ENCODE data around the gene CRADD.

Gene CRADD

DNA sequence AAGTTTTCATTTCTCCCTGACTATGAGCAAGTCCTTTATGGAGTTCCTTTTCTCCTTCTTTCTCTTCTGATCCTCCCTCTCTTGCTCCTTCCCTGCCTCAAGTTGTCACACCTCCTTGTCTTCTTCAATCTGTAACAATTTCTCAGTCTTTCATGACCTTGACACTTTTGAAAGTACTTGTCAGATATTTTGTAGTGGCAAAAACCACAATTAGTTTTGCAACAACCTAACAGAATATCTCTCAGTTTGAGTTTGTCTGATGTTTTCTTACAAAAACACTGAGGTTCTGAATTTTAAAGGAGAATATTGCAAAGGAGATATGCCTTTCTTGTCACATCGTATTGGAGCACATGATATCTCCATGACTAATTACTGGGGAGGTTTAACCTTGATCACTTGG, 4.1 kb upstream of the CRADD start:
- no peak for DNase-seq

DNA sequence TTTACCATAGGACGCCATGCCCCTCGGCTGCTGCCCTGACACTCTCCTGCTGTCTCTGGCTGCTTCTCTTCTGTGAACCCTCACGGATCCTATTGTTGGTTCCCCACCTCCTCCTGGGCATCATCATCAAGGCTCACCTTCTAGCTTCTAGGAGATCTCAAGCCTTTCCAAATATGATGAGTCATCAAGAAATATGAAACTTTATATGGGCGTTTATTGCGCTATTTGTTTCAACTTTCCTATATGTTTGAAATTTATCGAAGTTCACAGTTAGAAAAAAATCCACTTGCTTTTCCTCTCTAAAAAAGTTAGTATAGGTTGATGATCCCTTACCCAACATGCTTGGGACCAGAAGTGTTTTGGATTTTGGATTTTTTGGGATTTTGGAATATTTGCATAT, 2.8 kb upstream of the CRADD start:
- DNase-seq = no peak

DNA sequence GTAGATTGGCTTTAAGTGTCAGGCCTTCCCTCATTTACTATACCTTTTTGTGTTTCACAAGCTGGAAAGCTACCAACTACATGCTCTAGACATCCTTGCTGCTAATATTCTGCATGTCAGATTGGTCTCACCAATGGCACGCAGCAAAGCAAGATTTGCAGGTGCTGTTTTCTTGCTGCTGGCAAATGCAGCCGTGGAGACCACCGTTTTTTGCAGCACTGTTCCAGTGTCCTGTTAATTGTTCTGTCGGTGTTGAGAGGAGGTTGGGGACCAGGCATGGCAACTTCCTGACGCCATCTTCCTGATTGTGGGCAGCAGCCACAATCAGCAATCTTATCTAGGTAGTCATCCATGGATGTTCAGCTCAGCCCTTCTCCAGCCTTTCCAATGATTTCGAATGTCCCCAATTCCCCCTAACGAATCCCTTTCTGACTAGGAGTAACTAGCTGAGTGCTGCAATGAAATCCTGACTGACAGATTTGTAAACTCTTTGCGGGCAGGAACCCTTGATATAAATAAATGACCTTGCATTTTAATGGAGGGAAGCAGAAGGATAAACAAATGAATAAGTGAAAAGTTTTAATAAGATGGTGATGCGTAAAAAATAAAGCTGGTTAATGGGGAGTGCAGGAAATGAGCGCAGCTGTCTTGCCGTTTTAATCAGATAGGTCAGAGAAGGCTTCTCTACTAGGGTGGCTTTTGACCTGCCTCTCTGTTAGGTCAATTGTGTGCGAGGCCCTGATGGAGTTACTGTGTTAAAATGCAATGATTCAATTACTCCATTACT, 574 bp upstream of the CRADD start:
- no peak for DNase-seq

DNA sequence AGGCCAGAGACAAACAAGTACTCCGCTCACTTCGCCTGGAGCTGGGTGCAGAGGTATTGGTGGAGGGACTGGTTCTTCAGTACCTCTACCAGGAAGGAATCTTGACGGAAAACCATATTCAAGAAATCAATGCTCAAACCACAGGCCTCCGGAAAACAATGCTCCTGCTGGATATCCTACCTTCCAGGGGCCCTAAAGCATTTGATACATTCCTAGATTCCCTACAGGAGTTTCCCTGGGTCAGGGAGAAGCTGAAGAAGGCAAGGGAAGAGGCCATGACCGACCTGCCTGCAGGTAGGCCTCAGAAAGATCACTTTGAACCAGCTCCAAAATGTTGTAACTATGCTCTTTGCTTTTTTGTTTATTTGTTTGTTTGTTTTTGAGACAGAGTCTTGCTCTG, 1.6 kb downstream of the CRADD start:
- no peak for DNase-seq

DNA sequence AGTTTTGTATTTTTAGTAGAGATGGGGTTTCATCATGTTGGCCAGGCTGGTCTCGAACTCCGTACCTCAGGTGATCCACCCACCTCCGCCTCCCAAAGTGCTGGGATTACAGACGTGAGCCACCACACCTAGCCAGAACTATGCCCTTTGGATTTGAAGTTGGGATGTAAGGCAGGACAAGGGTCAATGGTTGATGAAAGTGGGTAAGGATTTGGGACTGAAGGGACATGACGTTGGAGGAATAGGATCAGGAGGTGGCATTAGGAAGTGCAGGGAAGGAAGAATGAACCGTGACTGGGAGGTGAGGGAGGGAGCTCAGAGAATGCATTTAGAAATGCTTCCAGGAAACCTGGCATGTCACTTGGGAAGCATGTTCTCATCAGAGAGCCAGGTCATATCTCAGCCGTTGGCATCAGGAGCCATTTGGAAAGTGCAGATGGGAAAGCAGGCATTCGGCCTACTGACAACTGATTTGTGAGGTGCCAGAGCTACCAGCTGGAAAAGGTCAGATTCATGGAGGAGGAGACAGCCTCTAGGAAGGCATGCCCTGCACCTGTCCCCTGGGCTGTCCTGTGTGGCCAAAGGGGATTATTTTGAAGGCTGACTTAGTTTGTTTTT, 2.2 kb downstream of the CRADD start:
- DNase-seq = no peak

DNA sequence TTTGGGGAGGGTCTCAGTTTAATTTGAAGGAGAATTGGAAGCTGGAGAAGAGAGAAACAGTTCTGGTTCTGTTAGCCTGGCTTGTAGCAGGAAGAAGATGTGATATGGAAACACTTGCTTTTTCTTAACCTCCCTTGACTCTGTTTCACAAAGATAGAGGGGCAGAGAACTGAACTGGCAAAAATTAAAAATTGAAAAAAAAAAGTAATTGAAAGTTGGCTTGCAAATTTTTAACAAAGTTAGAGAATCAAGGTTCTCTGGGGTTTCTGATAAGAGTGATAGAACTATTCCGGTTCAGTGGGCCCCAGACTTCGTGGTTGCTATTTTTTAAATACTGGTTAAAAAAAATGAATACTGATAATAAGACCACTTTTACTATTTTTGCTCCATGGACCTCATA, 2.8 kb downstream of the CRADD start:
- DNase-seq = no peak

DNA sequence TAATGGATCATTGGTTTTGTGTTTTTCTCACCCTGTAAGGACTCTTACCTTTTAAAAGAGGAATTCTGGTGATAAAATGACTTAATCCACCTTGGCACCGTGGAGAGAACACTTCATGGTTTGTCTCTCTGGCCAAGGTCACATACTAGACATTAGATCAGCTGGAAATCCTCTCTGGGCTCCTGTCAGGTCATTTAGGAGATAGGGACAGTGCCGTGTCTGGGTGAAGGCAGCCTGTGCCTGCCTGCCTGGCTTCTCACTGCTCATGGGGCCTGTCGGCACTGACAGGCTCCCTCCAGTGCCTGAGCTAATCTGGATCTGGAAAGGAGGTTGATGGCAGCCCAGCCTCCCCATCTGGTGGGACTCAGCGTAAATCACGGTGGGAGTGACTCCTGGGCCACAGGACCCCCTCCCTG, 5.7 kb downstream of the CRADD start:
- DNase-seq = no peak

DNA sequence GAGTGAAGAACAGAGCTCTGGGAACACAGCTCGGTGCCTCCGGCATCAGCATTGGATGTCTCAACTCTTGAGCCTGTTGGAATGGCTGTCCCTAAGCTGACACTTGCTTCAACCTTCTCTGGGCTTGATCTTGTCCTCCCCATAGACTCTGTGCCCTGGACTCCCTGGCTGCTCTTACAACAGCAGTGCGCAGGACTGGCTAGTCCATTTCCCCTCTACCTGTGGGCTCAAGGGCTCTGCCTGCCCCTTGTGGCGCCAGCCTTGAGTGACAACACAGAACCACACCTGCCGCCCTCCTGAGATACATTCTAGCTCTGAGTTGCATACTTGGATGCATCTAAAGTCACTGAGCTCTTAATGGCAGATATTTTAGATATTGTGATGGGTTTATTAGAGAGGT, 6.2 kb downstream of the CRADD start:
- DNase-seq = no peak

DNA sequence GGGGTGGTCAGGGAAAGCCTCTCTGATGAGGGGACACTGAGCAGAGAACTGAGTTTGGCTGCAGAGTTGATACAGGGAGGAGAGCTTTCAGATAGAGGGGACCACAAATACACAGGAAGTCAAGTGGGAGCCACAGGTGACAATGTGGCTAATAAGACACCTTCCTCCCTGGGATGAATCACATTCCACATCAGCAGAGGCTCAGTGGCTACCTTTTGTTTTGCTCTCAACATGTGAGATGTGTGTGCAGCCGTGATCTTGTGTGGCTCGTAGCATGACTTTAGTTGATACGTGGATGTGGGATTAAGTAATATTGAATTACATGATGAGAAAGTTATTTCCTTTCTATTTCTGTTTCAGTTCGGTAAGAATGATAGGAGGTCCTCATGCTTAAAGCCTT, 7.5 kb downstream of the CRADD start:
- DNase-seq = no peak

DNA sequence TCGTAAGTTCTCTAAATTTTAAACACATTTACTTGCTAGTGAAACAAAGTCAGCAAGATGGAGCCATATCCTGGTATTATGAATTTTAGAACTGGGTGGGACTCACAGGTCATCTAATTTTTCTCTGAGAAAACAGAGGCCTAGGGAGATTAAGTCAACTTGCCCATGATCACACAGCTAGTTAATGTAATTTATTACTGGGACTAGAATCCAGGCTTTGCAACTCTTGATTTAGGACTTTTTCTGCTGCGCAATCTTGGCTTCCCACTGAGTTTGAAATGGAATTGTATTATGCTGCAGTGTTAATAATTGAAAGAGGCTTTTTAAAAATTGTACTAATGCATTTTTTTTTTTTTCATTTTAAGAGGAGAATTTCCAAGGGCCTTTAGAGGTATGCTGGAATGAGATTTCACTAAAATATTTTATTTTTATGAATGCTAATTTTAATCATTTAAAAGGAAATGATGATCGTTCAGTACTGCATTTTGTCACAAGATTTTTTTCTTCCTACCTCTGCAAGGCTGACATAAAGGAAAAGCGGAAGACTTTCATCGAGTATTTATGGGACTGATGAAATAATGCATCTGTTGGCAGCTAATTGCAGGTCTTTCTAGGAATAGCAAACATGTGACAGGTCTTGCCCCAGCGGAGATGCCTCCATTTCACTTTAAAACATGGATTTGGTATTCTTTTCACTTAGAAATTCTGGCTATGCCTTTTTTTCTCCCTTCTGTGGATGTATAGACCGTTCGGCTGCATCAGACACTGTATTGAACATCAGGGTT, 9.6 kb downstream of the CRADD start:
- no peak for DNase-seq

DNA sequence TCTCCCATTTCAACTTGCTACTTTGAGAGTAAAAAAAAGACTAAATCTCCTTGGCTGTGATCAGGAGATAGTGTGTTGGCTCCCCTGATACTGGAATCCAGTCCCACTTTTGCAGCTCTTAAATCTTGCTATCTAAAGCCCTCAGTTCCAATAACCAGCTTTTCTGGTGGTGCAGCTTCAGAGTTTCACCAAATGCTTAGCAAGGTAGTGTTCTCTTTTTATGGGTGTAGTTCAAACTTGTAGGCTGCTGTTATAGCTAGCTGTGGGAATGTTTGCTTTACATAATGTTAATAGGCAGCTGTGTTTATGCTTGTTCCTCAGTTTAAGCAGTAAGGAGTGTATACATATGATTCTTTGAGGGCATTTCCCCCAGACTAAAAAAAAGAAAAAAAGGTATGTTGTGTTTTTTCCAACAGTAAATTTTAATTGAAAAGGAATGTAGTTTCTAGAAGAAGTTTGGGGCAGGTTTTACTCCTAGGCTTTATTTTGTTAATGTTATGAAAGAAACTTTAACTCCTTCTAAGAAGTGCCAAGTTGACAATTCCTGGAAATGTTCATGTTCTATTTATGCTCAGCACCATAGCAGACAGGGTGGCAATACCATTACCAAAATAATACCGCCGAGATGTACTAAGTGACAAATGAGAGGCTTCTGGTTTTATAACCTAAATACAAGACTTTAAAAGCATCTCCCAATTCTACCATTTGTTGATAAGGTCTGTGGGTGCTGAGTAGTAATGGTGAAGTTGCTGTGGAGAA, 12.1 kb downstream of the CRADD start:
- no peak for DNase-seq

DNA sequence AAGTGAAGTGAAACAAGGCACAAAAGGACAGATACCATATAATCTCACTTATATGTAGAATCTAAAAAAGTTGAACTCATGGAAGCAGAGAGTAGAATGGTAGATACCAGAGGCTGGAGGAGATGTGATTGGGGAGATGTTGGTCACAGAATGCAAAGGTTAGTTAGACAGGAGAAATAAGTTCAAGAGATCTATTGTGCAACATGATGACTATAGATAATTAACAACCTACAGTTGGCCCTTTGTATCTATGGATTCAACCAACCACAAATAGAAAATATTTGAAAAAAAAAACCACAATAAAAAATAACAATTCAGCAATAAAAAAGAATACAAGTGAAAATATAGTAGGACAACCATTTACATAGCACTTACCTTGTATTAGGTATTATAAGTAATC, 19.3 kb downstream of the CRADD start:
- no peak for DNase-seq

DNA sequence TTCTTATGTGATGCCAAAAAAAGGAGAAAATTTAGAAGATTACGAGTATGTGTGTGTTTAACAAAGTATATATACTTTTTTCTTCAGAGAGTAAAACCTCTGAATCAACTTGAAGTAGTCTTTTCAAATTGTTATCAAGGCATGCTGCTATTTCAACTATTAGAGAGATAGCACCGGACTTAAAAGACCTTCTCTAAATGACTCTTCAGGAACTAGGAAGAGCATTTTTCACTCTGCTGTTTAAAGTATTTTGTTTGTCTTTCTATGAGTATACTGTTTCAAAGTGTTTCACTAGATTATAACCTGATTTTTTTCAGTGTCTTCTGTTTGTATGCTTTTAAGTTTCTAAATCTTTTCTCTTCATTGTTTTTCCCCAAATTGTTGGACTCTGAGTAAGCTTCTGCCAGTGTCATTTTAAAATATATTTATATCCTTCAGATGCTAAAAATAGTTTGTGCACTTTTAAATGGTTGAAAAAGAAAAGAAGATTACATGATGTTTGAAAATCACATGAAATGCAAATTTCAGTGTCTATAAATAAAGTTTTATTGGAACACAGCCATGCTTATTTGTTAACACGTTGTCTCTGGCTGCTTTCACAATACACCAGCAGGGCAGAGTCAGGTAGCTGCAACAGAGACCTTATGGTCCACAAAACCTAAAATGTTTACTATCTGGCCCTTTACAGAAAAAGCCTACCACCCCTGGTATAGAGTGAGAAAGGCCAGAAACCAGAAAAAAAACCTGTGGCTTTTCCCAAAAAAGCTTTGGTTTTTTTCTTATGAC, 21.3 kb downstream of the CRADD start:
- no peak for DNase-seq

DNA sequence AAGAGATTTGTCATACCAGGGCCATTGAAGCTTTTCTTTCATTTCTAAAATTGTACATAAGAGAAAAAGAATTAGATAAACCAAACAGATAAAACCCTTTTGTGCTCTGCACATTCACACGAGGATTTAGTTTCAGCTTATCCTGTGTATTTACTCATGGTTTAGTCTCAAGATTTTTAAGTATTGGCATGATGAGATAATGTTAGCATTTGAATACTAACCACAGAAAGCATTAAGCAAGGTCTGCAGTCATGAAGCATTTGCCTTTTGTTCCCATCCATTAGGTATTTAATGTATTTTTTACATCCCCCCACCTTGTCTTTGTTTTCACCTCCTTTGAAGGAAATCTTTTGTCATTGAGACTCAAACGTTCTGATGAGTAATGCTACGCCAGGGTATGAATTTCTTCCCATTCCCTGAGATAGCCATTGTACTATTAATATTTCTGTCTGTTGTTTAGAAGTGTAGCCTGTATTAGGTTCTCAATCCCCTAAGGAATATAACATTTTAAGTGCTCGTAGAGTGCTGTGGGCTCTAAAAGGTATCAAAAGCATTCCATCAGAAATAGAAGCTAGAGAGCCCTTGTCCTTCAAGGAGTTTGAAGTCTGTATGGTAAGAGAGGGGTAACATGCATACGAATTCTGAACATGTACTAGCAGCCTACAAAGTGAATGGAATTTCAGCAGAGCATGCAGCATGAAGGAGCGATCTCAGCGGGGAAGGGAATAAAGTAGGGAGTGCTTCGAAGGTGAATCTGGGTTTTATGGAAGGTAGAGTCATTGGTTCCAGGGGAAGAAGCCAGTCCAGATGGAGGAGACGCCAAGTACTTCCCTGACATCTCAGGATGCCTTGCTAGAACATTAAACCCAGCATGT, 22.3 kb downstream of the CRADD start:
- no peak for DNase-seq

DNA sequence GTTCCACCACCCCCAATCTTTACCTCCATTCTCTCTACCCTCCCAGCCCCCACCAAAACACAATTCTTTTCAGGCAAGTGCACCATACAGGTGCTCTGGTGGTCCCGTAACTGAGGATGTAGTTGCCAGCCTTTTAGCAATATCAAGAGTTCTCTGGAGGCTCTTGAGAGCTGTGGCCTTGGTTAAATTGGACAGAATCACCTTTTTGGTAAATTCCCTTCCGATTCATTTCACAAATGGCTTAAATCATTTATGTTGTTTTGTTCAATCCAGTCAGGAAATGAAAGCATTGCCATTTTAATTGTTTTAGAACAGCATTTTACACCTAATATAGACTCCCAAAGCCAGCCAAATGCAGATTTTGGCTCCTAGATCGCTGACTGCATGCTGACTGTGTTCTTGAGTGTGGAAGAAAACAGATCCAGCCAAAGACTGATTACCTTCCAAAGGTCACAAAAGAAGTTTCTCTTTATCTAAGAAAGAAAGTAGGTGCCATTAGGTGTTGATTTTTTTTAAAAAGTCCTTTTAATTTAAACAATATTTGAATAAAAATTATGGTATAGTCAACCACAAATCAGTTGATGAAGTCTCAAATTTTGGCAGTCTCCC, 25.6 kb downstream of the CRADD start:
- no peak for DNase-seq

DNA sequence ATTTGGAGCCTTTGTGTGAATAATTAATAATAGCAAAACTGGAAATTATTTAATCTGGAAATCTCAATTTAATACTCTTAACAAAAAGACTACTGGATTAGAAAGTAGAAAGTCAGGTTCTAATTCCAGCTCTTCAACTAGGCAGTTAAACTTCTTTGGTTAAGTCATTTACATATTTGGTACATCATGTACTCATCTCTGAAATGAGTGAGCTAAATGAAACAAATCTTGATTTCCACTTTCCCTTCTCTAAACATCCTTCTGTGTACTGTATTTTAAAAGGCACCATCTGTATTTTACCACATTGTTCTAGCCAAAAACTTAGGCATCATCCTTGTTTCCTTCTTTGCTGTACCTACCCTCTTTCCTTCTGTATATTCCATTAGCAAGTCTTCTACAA, 26.9 kb downstream of the CRADD start:
- no peak for DNase-seq

DNA sequence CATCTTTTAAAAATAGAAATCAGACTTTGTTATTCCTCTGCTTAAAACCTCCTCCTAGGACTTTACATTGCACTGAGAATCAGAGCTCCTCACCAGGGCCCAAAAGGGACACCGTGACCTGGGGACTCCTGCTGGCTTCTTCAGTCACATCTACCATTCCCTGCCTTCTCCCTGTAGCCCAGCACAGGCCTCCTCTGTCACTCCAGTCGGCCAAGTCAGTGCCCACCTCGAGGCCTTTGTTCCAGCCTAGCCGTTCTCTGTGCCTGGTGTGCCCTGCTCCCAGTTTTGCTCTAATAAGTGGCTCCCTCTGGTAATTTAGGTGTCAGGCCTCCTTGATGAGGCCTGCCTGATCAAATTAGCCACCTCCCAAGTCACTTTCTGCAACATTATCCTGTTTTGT, 27.4 kb downstream of the CRADD start:
- DNase-seq = no peak

DNA sequence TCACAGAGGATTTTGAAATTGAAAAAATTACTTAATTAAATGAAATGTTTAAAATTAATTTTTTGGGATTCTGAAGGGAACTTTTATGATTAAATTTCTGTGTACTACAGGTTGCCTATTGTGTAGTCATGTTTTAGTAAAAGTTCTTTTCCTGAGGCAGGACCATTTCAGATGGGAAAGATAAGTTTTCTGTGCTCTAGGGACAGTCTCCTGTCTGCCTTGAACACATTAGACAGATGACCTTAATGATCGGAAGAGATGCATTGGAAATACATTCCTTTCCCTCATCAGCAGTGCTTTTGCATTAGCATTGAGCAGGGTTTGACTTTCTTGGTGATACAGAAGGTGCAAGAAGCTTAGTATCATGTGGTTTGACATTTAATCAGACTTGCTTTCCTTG, 28.1 kb downstream of the CRADD start:
- DNase-seq = no peak

DNA sequence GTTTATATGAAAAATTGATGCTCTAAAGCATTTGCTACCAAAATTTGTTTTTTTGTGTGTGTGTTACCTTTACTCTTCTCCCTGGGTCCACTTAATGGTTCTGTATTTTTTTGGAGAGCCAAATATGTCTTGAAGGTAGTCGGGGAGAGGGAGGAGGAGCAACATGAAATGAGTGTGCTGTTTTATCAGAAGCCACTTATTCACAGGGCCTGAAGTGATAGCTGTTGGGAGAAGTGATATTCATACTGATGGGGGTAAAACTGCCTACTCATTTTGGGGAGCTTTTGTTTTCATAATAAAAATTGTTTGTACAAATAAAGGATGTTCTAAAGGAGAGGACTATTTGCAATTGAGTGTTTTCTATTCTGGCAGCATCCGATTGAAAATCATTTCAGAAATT, 29.2 kb downstream of the CRADD start:
- DNase-seq = no peak

DNA sequence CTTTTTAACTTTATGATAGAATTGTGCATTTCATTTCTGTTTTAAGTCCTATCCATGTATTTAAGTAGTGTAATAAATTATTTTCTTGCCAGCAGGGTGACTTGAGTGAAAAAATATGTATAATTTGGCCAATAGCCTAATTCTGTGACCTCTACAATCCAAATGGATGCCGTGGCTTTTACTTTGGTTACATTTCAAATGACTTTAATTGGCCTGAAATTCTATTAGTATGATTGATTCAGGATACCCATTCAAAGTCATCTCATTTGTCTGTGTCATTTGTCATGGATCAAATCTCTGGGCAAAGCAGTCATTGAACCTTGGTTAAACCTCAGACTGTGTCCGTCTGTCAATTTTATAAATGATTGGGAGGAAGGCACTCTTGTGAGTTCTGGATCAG, 29.6 kb downstream of the CRADD start:
- DNase-seq = no peak

DNA sequence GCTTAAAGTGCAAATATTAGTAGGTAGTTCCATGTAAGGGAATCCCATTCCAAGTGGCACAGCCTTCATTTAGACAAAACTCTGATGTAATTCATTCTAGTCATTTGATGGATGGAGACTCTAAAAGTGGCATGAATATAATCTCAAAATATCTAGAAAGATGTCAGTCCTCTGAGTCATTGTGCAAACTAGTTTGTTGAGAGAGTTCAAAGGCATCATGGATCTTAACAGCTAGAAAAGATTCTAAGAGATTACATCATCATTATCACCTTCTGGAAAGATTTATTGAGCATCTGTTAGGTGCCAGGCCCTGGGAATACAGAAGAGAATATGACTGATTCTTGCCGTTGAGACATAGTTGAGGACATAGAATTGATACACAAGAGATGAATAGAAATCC, 30.7 kb downstream of the CRADD start:
- DNase-seq = no peak
